NCI-H1105 (cell line): Measurements from ENCODE around the gene PPP1R13B.
"Not testable (repeated sequence)": the region's sequence is repeated elsewhere in the genome, so short reads cannot be mapped to it uniquely, and the experiment has no call there.

Source experiments
- DNase-seq: peaks from one replicate; lab custom pipeline; 2025; lab: John Stamatoyannopoulos, UW

Gene PPP1R13B

GRCh38 chr14:103699901-103700752, 147.2 kb downstream of the PPP1R13B start:
- no peak for DNase-seq

GRCh38 chr14:103699261-103699661, 148.1 kb downstream of the PPP1R13B start:
- no peak for DNase-seq

DNA sequence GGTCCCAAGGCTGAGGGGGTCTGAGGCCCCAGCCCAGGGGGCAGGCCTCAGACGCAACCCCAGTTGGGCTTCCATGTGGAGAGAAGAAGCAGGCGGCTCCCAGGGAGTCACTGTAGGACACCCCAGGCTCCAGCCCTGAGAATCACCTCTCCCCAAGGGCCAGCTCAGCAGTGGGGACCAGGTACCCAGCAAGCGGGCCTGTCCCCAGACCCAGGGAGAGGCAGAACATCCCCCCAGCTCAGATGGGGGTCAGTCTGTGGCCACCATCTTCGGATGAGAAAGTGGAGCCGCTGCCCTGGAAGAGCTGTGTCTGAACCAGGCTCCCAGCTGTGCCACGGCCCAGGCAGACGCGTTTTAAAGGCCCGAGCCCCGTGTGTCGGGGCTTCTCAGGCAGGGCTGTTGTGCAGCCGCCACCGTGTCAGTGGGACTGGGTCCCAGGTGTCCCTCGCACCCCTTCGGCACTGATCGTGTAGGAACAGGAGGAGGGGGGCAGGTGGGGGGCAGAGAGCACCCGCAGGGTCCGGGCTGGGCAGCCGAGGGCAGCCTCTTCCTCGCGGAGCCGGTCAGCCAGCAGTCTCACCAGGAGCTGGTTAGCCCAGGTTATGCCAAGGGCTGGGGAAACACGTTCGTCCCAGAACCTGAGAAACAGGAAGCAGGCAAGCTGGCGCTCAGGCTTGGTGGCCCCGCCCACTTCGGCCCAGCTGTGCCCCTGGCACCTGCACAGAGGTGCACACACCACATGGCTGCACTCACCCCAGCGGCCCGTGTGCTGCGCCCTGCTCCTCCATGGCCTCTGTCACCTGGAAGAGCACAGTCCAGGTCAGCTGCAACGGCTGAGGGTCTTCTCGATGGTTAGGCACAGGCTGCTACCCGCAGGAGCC, 148.8 kb downstream of the PPP1R13B start:
- DNase-seq, result no peak

DNA sequence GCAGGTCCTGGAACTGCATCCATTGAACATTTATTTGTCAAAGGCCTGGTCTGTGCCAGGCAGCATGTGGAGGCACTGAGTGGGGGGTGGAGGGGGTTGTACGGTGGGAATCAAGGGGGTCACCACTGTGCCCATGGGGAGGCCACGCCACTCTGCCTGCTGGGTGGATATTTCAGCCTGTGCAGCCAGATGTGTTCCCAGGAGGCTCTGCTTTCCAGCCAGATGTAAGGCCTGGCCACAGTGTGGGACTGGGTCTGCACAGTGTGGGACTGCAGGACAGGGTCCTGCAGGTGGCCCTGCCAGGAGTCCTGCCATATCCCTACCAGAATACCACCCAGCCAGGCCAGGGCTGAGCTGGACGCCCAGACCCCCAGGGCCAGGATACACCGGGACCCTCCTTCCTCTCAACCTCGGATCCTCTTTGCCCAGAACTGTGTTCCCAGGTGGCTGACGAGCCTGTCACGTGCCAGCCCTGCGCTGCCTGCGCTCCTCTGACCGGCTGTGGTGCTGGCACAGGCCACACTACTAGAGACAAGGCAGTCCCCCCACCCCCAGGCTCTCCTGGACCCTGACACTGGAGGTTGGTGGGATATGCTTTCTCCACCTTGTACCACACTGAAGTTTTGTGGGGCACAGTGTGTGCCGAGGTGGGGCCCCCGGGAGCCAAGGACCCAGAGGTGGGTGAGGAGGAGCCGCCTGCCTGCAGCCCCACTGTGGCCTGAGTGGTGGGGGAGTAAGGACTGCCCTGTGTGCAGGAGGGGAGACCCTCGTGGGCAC, 149.6 kb downstream of the PPP1R13B start:
- DNase-seq, result no peak

DNA sequence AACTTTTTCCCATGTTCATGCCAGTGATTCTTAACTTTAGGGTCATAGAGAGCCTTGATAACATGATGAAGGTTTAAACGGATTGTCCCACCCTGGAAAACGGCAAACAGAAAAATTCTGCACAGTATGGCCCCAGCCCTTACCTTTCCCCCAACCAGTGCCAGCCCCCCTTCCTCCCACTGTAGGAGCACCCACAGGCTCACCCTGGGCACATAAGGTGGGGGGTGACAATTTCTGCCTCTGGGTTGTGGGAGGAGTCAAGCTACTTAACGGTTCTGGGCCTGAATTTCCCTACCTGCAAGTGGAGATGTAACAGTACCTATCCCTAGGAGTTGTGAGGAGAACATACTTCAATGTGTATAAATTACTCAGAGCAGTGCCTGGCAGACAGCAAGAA, 150.2 kb downstream of the PPP1R13B start:
- DNase-seq, result no peak

DNA sequence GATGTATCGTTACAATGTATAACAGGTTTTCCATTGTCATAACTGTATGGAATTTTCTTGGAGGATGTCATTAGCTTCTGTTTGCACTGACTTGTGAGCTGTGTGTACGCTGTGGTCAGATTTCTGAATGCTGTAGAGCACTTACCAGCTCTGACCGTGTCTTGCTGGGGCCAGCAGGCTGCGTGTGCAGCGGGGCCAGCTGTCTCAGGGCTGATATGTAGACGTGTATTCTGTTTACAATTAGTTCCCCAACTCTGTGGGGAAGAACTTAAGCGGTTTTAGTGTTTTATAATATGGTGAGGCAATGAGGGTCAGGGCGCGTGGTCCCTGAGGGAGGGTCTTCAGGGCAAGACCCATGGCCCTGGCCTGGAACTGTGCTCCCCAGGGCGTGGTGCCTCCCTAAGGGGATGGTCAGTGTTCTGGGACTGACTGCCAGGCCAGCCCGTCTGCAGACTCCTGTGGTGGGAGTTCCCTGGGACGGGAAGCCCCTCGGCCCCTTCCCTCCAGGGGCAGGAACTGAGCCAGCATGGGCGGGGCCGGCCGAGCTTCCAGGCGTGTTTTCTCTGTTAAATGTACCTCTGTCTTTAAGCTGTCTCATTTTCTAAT, 150.8 kb downstream of the PPP1R13B start:
- DNase-seq, result no peak

DNA sequence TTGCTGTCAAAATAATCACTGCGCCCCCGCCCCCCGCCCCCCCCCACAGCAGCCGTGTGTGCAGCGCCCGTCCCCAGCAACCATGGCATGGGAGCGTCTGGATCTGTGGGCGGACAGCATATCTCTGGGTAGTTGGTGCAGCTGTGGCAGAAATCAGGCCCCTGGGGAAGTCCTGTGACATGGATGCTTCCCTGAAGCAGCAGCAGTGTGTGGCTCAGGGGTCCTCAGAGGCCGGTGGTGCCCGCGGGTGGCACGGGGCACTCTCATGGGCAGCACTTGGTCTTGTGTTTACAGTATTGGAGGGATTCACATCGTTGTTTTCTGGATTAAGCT, 151.3 kb downstream of the PPP1R13B start:
- DNase-seq, result no peak

DNA sequence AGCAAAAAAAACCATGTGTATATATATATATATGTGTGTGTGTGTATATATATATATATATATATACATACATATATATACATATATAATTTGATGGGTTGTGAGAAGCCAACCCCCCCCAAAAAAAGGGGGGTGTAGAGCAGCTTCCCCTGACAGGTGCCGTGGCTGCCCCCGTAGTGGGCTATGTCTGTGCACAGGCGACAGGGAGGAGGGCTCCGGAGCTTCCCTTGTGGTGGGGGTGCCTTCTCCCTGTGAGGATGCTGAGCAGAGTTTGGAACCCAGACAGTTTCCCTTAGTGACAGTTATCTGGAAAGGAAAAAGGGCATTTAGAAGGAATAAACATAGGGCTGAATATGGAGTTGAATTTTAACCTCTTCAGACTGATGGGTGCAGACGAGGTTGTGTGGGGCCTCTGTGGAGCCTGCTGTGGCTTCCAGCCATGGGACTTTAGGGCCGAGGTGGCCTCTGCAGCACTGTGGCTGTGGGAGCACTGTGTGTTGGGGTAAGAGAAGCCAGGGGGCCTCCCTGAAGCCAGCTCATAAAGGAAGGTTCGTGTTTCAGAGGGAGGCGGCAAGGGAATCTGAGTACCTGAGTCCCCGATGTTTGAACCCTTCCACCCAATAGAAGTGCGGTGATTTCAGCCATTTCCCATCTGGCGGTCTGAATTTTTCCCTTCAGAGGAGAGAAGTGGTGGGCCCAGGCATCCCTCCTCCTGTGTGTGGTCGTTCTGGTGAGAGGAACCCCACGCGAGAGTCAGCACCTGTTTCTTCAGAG, 151.9 kb downstream of the PPP1R13B start:
- no peak for DNase-seq

DNA sequence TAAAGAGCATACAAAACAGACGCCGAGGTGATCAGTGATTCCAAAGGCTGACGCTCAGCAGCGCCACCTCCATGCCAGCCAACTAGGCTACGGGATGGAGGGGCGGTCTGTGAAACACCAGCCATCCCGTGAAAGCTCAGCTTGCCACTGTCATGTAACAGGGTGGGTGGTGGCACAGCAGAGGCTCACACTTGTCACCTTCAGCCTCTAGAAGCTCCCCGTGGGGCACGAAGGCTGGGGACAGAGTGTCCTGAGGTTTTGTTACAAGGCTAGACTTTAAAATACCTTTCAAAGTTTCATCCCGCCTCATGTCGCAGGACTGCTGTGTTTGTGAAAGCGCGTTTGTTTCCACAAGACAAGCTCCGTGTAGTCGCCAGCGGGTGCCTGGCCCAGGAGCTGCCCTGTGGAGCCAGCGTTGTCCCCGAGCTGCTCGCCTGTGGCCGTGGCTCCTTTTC, 152.8 kb downstream of the PPP1R13B start:
- no peak for DNase-seq

DNA sequence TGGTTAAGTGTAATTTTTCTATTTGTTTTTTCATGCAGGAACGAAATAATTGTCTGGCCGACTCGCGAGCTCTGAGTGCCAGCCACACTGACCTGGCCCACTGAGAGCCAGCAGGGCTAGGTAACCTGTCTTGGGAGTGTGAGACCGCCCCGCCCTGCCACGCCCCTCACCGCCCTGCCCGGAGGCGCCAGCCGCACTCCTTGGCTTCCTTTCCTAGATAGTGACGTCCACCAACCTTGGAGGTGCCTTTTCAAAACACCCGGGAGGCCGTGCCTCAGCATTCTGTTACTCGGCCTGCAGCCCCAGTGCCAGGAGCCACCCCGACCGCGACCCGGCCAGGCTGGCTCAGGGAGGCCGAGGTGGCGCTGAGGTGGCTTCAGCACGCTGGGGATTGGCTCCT, 153.9 kb downstream of the PPP1R13B start:
- no peak for DNase-seq

GRCh38 chr14:103692871-103693270, 154.5 kb downstream of the PPP1R13B start:
- DNase-seq, result no peak

DNA sequence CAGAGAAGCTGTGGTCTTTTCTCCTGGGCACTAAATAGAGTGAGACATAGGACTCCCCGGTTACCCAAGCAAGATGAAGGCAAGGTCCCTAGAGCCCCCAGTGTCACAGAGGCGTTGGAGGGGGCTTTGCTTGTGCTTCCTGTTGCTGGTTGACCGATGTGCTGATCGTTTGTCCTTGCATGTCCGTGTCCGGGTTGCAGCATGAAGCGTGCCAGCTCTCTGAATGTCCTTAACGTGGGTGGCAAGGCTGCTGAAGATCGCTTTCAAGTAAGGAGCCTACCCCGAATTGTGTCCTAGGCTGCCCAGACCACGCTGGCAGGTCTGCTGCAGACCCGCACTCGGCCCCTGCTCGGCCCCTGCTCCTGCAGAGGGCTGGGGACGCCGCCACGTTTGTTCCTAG, 155.2 kb downstream of the PPP1R13B start:
- no peak for DNase-seq

DNA sequence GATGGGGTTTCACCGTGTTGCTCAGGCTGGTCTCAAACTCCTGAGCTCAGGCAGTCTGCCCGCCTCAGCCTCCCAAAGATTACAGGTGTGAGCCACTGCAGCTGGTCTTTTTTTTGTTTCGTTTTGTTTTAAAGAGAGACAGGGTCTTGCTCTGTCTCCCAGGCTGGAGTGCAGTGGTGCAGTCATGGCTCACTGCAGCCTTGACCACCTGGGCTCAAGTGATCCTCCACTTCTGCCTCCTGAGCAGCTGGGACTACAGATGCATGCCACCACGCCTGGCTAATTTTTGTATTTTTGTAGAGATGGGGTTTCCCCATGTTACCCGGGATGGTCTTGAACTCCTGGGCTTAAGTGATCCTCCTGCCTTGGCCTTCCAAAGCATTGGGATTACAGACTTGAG, 155.7 kb downstream of the PPP1R13B start:
- not testable (repeated sequence) for DNase-seq

DNA sequence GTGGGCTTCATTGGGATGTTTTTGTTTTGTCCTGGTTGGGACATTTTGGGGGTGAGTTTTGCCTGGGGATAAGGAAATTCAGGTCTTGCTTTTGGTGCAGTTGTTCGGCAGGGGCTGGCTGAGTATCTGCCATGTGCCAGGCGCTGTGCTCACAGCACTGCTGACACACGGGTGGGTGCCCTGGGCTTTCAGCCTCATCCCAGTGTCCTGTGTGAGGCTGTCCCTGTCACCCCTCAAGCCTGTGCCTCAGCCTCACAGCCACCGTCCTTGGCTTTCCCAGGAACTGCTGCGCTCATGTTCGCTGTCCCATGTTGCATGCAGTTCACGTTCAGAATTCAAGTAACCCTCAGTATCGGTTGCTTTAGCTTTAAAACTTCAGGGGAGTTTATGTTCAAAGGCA, 157.0 kb downstream of the PPP1R13B start:
- DNase-seq, result no peak

GRCh38 chr14:103688906-103689902, 158.2 kb downstream of the PPP1R13B start:
- no peak for DNase-seq

GRCh38 chr14:103688441-103688840, 158.9 kb downstream of the PPP1R13B start:
- DNase-seq, result no peak

DNA sequence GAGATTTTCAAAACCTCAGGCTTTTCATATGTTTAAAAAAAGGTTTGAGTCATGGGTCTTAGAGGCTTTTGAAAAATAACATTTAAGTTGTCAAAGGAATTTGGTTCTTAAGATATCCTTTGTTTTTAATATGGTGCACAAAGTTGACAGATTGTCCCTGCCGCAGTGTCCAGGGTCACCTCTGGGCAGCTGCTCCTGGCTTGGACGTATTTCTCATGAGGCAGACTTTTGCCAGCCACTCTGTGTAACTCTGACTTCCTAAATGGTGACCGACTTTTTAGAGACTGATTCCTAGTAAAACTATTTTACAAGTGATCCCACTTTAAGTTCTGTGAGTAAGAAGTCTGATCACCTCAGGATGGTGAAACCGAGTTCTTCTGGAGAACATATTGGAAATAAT, 159.7 kb downstream of the PPP1R13B start:
- DNase-seq, result no peak

- DNase-seq, result no peak
These were observed 160.4 kb downstream of the PPP1R13B start for GRCh38 chr14:103686831-103687485.
